H1 (cell line): ENCODE measurements around the gene PAQR9. TPM values are rescaled to one million over a fixed set of nuclear protein-coding genes. Genes with fewer than 3 reads are reported as not detected.

ENCODE experiments used
- ASH2L ChIP-seq: fragments of 200-600, 300-600 bp; sonication (generic); IDR thresholded peaks from one replicate; pipeline ENCODE4 v1.7.1; 2017; ENCODE audit warnings: low read length
- CHD7 ChIP-seq: fragments of 300-600 bp; sonication (generic); IDR thresholded peaks from 2 replicates; pipeline ENCODE4 v1.7.1; 2012; ENCODE audit warnings: low read length, moderate library complexity, mild to moderate bottlenecking, inconsistent platforms; ENCODE audit not compliant: insufficient replicate concordance
- EP300 ChIP-seq, 2 experiments: IDR thresholded peaks; 1 replicate in 1 of 2; 2 replicates in 1 of 2; pipeline ENCODE4 v1.6.1; 2011 to 2012; ENCODE audit warnings: low read depth in 2 of 2, low read length in 2 of 2, mild to moderate bottlenecking in 2 of 2, borderline replicate concordance in 1 of 2, inconsistent platforms in 1 of 2, moderate library complexity in 1 of 2
- GTF2F1 ChIP-seq: IDR thresholded peaks from 2 replicates; pipeline ENCODE4 v1.6.1; 2012; ENCODE audit warnings: low read depth, low read length, improper control_type of control experiment, borderline replicate concordance
- POLR2A ChIP-seq, 2 experiments: IDR thresholded peaks; 1 replicate in 1 of 2; 2 replicates in 1 of 2; pipeline ENCODE4 v1.6.1; 2011; ENCODE audit warnings: low read depth in 2 of 2, low read length in 2 of 2, mild to moderate bottlenecking in 2 of 2; ENCODE audit errors: control extremely low read depth in 1 of 2
- RBBP5 ChIP-seq: IDR thresholded peaks from 2 replicates; pipeline ENCODE4 v1.7.1; 2012; ENCODE audit warnings: low read depth, mild to moderate bottlenecking, inconsistent platforms, low read length, moderate library complexity, borderline replicate concordance
- polyA plus RNA-seq, 7 experiments: library from polyadenylated mRNA; depleted of rRNA in 3 of 7; stranded (reverse) in 5 of 7; unstranded in 2 of 7; fragments of >200 nt in 5 of 7; fragments of 200-250 nt in 2 of 7; gene quantifications; 1 replicate in 5 of 7; 2 replicates in 1 of 7; 4 replicates in 1 of 7; pipeline versions ENCODE4 v1.2.1 to v1.2.3, GENCODE V29; 2011 to 2013; ENCODE audit warnings: missing spikeins in 2 of 7, mixed read lengths in 2 of 7
- total RNA-seq: library from RNA; stranded (reverse); fragmentation: NEBNext Ultra II Directional; extraction: Animal tissue kit (Norgen Biotek cat#: 25700); gene quantifications from 2 replicates; pipeline ENCODE4 v1.2.1, GENCODE V29; 2021

PAQR9 gene
- total and polyA plus RNA-seq, 2 of the 8 experiments (the other 6 are each of a cell fraction or from before 2014, with no cell fraction given): 2.6 to 5.2 TPM

GRCh38 chr3:142945023-142945422 lies 18.5 kb downstream of the PAQR9 start (continued):
- TF ChIP-seq CHD7 (no peak), EP300 (IDR thresholded peaks at IDR 0.05; ENCODE audit: borderline replicate concordance in 1 of 2, low read depth in 2 of 2, low read length in 2 of 2) (no peak), GTF2F1 (no peak), RBBP5 (no peak), ASH2L (no peak), POLR2A (IDR thresholded peaks at IDR 0.05; ENCODE audit: control extremely low read depth in 1 of 2, low read depth in 2 of 2, low read length in 2 of 2) (no peak)
